Measurements from ENCODE around the gene MISFA.

GRCh38 chr11:18575361-18575760 is 24.2 kb upstream of the MISFA start:
- TF ChIP-seq POLR2AphosphoS5 (IDR thresholded peaks at IDR 0.05; ENCODE audit: borderline replicate concordance, low read depth, low read length) (no peak), EZH2 (IDR thresholded peaks at IDR 0.05) (no peak), FOXP2 (optimal IDR thresholded peaks at IDR 0.05; ENCODE audit: control extremely low read depth, extremely low read length, insufficient read depth) (no peak)
